PFSK-1 (cell line): ENCODE results near the gene IL2.

Experiments used
- FOXP2 ChIP-seq: optimal IDR thresholded peaks from 2 replicates; pipeline ENCODE3; 2011; ENCODE audit warnings: borderline replicate concordance, control low read depth, inconsistent platforms; ENCODE audit not compliant: insufficient read depth; ENCODE audit errors: extremely low read length, extremely low read depth
- POLR2AphosphoS5 ChIP-seq: IDR thresholded peaks from 2 replicates; pipeline ENCODE4 v1.6.1; 2012; ENCODE audit warnings: low read depth, mild to moderate bottlenecking, control low read depth, low read length, moderate library complexity
- REST ChIP-seq, 2 experiments: IDR thresholded peaks; 2 replicates each; pipeline versions ENCODE4 v1.6.1 to v1.8.0; 2011 to 2012; ENCODE audit warnings: low read depth in 2 of 2, low read length in 2 of 2, control low read depth in 1 of 2, inconsistent platforms in 1 of 2, mild to moderate bottlenecking in 1 of 2, moderate library complexity in 1 of 2; ENCODE audit not compliant: insufficient read depth in 1 of 2
- SIN3A ChIP-seq: IDR thresholded peaks from 2 replicates; pipeline ENCODE4 v1.6.1; 2012; ENCODE audit warnings: mild to moderate bottlenecking, low read length, moderate library complexity, borderline replicate concordance; ENCODE audit not compliant: insufficient read depth
- TAF1 ChIP-seq: IDR thresholded peaks from 2 replicates; pipeline ENCODE4 v1.6.1; 2012; ENCODE audit warnings: low read length, control low read depth, borderline replicate concordance; ENCODE audit not compliant: insufficient read depth

The IL2 gene

GRCh38 chr4:122483481-122483880 lies 27.0 kb upstream of the IL2 start:
- TF ChIP-seq FOXP2 (no peak), TAF1 (no peak), SIN3A (no peak), POLR2AphosphoS5 (no peak), REST (IDR thresholded peaks at IDR 0.05; ENCODE audit: insufficient read depth in 1 of 2, low read depth in 2 of 2, low read length in 2 of 2) (no peak)

- no peak for TF ChIP-seq SIN3A
- no peak for TF ChIP-seq FOXP2
- TF ChIP-seq REST (IDR thresholded peaks at IDR 0.05; ENCODE audit: insufficient read depth in 1 of 2, low read depth in 2 of 2, low read length in 2 of 2): no peak
- no peak for TF ChIP-seq POLR2AphosphoS5
- TF ChIP-seq TAF1: no peak
These were observed 25.4 kb upstream of the IL2 start for GRCh38 chr4:122481766-122482405.

- TF ChIP-seq FOXP2 (no peak), TAF1 (no peak), REST (IDR thresholded peaks at IDR 0.05; ENCODE audit: insufficient read depth in 1 of 2, low read depth in 2 of 2, low read length in 2 of 2) (no peak), POLR2AphosphoS5 (no peak), SIN3A (no peak)
These were observed 24.3 kb upstream of the IL2 start for GRCh38 chr4:122480655-122481487.

GRCh38 chr4:122479935-122480416 lies 23.5 kb upstream of the IL2 start:
- TF ChIP-seq REST (IDR thresholded peaks at IDR 0.05; ENCODE audit: insufficient read depth in 1 of 2, low read depth in 2 of 2, low read length in 2 of 2) (no peak), SIN3A (no peak), POLR2AphosphoS5 (no peak)
